Endothelial cell of hepatic sinusoid (primary cell): ENCODE measurements around the gene SV2B.

Experiments used
- in situ Hi-C: cut with HindIII; loops from 2 replicates; pipeline ENCODE4 v1.10.0; 2017; ENCODE audit warnings: low sequenced_read_pairs

Gene SV2B

GRCh38 chr15:91135201-91136130 is 35.4 kb downstream of the SV2B start:
- in situ Hi-C loops, result no loop called here

GRCh38 chr15:91136386-91136923 is 36.4 kb downstream of the SV2B start:
- in situ Hi-C loops, result no loop called here

- in situ Hi-C loops, result no loop called here
These were observed 40.5 kb downstream of the SV2B start for GRCh38 chr15:91140601-91141000.

- in situ Hi-C loops, result no loop called here
These were observed 41.0 kb downstream of the SV2B start for GRCh38 chr15:91141097-91141496.

GRCh38 chr15:91142106-91142744 is 42.2 kb downstream of the SV2B start:
- in situ Hi-C loops, result no loop called here

- in situ Hi-C loops, result no loop called here
These were observed 42.9 kb downstream of the SV2B start for GRCh38 chr15:91142946-91143345.

- in situ Hi-C loops, result no loop called here
These were observed 46.7 kb downstream of the SV2B start for GRCh38 chr15:91146728-91147127.

- in situ Hi-C loops, result no loop called here
These were observed 48.2 kb downstream of the SV2B start for GRCh38 chr15:91148243-91148642.

GRCh38 chr15:91150502-91151160 is 50.6 kb downstream of the SV2B start:
- in situ Hi-C loops, result loop anchor here (5.0 kb wide), 1 partner anchor 38 kb away; no protein-coding TSS in a partner anchor

GRCh38 chr15:91151781-91152563 is 51.9 kb downstream of the SV2B start:
- in situ Hi-C loops, result loop anchor here (5.0 kb wide), 1 partner anchor 40 kb away; no protein-coding TSS in a partner anchor

- in situ Hi-C loops, result loop anchor here (5.0 kb wide), 1 partner anchor 41 kb away; no protein-coding TSS in a partner anchor
These were observed 53.0 kb downstream of the SV2B start for GRCh38 chr15:91152896-91153581.

GRCh38 chr15:91153954-91154353 is 53.9 kb downstream of the SV2B start:
- in situ Hi-C loops, result loop anchor here (5.0 kb wide), 1 partner anchor 42 kb away; no protein-coding TSS in a partner anchor

- in situ Hi-C loops, result no loop called here
These were observed 56.2 kb downstream of the SV2B start for GRCh38 chr15:91156175-91156726.

- in situ Hi-C loops, result no loop called here
These were observed 58.6 kb downstream of the SV2B start for GRCh38 chr15:91158415-91159394.

- in situ Hi-C loops, result no loop called here
These were observed 65.8 kb downstream of the SV2B start for GRCh38 chr15:91165850-91166249.

- in situ Hi-C loops, result no loop called here
These were observed 68.4 kb downstream of the SV2B start for GRCh38 chr15:91168457-91168856.

- in situ Hi-C loops, result no loop called here
These were observed 71.3 kb downstream of the SV2B start for GRCh38 chr15:91171334-91171733.

GRCh38 chr15:91182101-91182500 is 82.0 kb downstream of the SV2B start:
- in situ Hi-C loops, result no loop called here
